SH-SY5Y (cell line): ENCODE results near the gene STOM.

Experiments
- GATA2 ChIP-seq: IDR thresholded peaks from 2 replicates; pipeline ENCODE4 v1.6.1; 2011; ENCODE audit warnings: mild to moderate bottlenecking, low read depth, low read length
- GATA3 ChIP-seq: IDR thresholded peaks from 2 replicates; pipeline ENCODE4 v1.6.1; 2011; ENCODE audit warnings: low read depth, mild to moderate bottlenecking, low read length, moderate library complexity

The STOM gene

DNA sequence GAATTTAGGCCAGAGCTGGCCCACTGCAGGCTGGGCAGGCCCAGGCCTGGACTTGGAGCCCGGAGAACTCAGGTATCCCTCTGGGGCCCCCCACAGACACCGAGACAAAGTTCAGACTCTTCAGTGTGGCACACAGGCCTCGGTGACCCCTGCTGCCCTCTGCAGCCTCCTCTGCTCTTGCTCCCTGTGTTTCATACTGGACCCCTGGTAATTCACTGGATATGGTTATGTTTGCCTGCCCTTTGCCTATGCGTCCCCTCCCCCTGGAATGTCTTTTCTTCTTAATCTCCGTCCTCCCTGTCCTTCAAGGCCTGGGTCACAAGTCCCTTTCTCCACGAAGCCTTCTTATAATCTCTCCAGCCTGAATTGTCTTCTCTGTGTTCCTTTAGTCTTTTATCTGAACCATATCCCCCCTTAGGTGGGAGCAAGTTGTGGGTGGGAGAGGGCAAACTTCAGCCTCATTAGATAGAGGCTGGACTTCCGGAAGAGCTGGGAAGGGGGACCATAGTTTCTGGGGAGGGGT lies 72.0 kb downstream of the STOM start:
- TF ChIP-seq GATA2 (no peak), GATA3 (no peak)

DNA sequence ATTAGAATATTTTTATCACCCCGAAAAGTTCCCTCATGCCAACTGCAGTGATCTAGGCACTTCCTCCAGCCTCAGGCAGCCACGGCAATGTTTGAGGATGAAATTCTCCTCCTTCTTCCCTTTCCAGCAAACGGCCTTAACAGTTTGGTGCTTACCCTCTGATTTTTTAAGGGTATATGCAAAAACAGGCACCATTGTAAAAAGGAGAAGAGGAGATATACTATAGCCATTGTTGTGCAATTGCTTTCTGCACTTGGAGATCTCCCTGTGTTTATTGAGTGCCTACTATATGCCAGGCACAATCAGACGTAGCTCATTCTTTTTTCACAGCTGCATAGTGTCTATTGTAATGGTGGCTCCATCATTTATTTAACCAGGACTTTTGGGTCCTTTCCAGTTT lies 72.7 kb downstream of the STOM start:
- no peak for TF ChIP-seq GATA3

DNA sequence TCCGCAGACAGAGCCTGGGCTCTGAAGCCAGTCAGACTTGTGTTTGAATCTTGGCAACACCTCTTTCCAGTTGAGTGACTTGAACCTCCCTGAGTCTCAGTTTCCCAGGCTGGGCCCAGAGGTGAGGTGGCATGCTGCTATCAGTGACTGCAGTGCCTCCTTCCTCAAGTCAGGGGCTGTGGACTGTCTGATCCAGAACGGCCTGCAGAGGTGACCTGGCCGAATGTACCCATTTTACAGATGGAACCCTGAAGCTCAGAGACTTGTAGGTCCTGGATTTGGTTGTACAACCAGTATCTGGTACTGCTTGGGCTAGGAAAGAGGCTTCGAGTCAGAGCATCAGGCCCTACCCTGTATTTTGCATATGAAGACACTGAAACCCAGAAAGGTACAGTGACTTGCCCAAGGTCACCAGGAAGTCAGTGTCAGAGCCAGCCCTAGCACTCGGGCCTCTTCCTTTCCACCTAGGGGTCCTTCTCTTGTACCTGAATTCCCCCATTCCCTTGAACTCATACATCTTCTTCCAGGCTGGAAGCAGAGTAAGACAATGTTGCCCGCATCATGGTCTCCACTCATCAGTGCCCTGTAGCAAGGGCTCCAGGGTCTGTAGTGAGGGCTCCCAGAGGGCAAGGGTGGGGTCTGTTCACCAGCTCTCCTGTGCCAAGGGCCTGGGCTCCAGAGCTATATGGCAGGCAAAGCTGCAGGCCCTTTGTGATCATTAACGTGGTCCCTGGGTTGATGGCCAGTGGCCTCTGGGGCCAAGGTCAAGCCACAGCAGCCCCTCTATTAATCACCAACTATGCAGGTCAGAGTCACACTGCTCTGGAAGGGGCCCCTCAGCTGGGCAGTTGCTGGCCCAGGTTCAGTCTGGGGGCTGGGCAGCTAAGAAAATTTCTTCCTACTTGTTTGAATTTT lies 73.6 kb downstream of the STOM start:
- TF ChIP-seq GATA2 (no peak), GATA3 (no peak)

DNA sequence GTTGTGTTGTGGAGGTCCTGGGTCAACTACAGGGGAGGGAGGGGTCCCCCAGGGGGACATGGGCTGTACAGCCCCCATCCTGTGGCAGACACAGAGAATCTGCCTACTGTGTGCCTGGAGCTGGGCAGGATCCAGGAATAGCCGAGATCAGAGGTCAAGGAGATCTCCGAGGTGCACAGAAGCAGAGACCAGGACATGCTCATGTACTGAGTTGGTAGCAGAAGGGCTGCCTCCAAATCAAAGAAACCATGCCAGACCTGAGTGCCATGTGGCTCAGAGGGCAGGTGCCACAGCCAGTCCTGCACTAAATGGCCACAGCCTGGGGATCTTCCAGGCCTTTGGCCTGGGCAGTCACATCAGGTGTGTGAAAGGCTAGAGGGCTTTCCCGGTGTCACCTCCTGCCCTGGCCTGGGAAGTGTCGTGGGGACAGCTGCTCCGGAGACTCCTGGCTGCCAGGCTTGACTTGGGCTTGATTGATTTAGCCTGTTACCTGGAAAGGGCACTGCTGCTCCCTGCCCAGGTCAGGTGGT lies 74.3 kb downstream of the STOM start:
- no peak for TF ChIP-seq GATA2
- no peak for TF ChIP-seq GATA3

DNA sequence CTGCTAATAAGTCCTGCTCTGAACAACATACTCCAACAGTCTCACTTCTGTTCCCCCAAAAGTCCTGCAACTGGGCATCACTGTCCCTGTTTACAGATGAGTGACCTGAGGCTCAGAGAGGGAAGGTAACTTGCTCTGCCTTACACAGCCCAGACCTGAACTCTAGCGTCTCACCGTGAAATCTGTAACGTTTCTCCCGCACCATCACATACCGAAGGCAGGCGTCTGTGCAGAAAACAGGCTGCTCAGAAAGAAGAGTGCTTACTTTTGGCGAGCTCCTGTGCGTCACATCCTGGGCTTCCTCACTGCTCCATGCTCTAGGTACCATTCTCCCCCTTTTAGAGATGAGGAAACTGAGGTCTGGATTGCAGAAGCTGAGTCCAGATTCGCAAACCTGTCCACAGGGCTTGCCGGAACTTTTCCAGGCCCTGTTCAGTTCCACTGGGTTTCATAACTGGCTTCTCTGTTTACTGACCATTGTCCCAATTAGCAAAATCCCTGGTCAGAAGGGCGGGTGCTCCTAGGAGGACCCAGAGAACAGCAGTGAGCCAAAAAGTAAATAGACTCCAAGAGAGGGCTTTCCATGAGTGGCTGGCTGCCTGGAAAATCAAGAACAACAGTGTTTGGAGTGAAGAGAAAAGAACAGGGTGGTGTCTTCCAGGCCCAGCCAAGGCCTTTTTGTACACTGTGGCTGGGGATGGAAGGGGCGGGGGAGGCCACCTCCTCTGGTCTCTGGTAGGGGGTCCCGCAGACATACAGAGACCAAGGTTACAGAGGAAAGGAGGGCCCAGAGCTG lies 75.0 kb downstream of the STOM start:
- TF ChIP-seq GATA3 (no peak), GATA2 (no peak)

DNA sequence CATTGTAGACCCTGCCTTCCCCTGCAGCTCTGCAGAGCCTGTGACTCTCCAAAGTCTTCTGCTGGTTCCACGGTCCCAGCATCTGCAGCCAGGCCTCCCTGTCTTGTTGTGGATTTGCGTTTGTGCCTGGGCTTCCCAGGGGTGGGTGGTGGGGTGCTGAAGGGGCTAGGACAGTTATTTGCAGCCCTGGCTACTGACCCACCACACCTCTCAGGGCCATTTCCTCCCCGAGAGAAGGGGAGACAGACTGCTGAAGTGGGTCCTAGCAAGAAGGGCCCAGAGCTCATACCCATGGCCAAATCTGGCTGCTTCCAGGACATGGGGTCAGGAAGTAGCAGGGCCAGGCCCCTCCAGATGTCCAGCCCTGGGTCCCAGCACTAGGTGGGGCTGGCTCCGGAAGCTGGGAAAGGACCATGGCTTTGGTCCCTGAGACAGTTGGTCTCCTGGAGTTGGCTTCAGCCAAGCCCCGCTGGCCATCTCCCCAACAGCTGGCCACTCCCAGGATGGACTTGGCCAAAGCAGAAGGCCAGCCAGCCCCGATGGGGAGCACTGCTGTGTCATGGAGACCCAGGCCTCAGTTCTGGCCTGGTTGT lies 75.8 kb downstream of the STOM start:
- TF ChIP-seq GATA3 = no peak
- no peak for TF ChIP-seq GATA2

DNA sequence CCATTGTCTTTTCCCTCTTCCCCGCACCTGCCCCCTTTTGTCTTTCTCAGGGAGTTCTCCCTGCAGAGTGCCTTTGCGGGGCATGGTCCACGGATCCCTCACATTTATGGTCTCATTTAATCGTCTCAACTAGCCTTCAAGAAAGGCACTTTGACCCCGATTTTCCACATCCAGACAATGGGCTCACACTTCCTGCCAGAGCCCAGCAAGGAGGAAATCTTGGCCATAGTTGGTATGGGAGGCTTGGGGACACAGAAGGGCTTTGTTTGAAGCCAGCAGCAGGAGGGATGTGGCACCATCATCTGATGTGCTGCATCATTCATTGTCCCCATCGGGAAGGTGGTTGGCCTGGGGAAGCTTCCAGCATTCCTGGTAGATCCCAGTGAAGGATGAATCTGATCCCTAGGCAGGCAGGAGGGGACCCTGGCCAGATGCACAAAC lies 77.2 kb downstream of the STOM start:
- TF ChIP-seq GATA3 = no peak
- no peak for TF ChIP-seq GATA2

DNA sequence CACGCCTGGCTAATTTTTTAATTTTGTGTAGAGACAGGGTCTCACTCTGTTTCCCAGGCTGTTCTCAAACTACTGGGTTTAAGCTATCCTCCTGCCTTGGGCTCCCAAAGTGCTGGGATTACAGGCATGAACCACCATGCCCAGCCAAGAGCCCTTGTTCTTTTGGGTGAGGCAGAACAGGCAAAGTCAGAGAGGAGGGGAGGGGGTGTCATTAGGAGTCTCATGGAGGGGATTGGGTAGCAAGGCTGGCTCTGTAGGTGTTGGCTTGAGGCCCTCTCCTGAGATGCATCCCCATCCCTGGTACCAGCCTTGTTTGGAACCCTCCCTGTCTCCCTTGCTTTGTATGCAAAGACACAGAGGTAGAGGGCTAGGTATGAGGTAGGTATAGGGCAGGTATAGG lies 78.0 kb downstream of the STOM start:
- TF ChIP-seq GATA2 = no peak
- no peak for TF ChIP-seq GATA3

DNA sequence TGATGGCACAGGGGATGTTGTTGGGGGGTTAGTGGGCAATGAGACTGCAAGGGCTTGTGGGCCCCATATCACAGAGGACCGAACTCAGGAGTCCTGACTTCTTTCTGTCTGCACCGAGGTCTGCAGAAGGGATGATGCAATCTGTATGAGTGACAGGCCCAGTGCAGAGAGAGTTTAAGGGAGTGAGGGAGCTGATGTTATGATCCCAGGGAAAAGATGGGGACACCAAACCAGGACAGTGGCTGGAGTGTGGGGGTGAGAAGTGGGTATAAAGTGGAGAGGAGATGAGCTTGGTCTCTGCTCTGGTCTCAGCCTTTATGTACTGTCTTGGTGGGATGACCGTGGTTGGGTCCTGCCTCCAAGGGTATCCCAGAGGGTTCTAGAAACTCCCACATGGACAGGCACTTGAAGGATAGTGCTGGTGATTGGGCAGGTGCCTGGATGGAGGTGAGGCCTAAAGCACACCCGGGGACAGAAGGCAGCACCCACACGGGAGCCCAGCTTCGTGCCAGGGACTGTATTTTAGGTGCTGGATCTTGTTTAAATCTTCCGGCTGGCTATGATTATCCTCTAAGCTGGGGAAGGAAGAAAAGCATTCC lies 80.2 kb downstream of the STOM start:
- no peak for TF ChIP-seq GATA2
- TF ChIP-seq GATA3 = no peak

DNA sequence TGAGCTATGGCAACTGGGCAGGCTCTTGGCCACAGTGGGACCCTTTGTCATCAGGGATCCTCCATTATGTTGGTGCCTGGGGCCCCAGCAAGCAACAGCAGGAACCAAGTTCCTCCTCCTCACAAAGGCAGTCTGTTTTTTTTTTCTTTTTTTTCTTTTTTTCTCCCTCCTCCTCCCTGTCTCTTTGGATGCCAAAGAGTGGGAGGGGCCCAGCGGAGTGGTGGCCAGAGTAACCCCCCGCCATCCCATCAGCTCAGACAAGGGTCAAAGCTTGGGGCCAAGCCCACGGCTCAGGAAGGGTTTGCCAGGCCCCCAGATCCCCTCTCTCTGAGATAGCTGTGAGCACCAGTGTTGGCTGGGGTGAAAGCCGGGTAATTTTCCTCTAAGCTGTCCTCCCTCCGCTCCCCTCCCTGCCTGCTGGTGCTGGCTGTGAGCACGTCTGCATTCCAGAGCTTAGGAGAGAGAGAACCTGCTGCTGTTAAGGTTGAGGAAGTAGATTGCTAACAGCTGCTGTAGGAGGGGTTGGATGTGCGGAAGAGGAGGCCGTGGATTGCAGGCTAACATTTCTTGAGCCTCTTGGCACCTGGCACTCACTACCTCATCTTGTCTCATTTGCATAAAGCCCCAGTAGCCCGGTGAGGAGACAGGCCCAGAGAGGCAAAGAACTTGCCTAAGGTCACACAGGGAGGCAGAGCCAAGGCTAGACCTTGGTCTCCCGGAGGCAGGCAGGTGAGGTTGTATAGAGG lies 80.9 kb downstream of the STOM start:
- TF ChIP-seq GATA3 (no peak), GATA2 (no peak)
